H9 (cell line): ENCODE data around the gene EFEMP1. TPM values are rescaled to one million over a fixed set of nuclear protein-coding genes. Genes with fewer than 3 reads are reported as not detected.

Source experiments
- DNase-seq: peaks from one replicate; pipeline ENCODE4 v3.0.0-alpha.2; 2017
- H2AFZ ChIP-seq: one replicate; pipeline ENCODE4 v1.6.1; 2013; ENCODE audit warnings: mild to moderate bottlenecking, low read length, control low read depth, moderate library complexity
- H2AK5ac ChIP-seq: 2 replicates; pipeline ENCODE4 v1.6.1; 2013; ENCODE audit warnings: low read length, control low read depth, mixed read lengths; ENCODE audit not compliant: insufficient read length
- H2BK120ac ChIP-seq: one replicate; pipeline ENCODE4 v1.6.1; 2013; ENCODE audit warnings: low read depth, mild to moderate bottlenecking, low read length, control low read depth, inconsistent platforms; ENCODE audit not compliant: poor library complexity, severe bottlenecking
- H2BK12ac ChIP-seq: 2 replicates; pipeline ENCODE4 v1.6.1; 2013; ENCODE audit warnings: low read length, control low read depth, mixed read lengths, low read depth; ENCODE audit not compliant: insufficient read length
- H2BK15ac ChIP-seq: 2 replicates; pipeline ENCODE4 v1.6.1; 2013; ENCODE audit warnings: low read depth, low read length, control low read depth
- H2BK20ac ChIP-seq: one replicate; pipeline ENCODE4 v1.6.1; 2013; ENCODE audit warnings: low read depth, mild to moderate bottlenecking, low read length, control low read depth, inconsistent platforms; ENCODE audit not compliant: poor library complexity, severe bottlenecking
- H2BK5ac ChIP-seq: 2 replicates; pipeline ENCODE4 v1.6.1; 2013; ENCODE audit warnings: low read length, control low read depth, mixed read lengths; ENCODE audit not compliant: insufficient read length
- H3K14ac ChIP-seq: 2 replicates; pipeline ENCODE4 v1.6.1; 2013; ENCODE audit warnings: low read length, control low read depth; ENCODE audit not compliant: insufficient read depth
- H3K18ac ChIP-seq: 2 replicates; pipeline ENCODE4 v1.6.1; 2013; ENCODE audit warnings: low read depth, mild to moderate bottlenecking, mixed read lengths, low read length, control low read depth; ENCODE audit not compliant: insufficient read length
- H3K23ac ChIP-seq: 2 replicates; pipeline ENCODE4 v1.6.1; 2013; ENCODE audit warnings: low read length, control low read depth, mixed read lengths, low read depth; ENCODE audit not compliant: insufficient read length
- H3K23me2 ChIP-seq: 2 replicates; pipeline ENCODE4 v1.6.1; 2013; ENCODE audit warnings: low read depth, mild to moderate bottlenecking, mixed read lengths, low read length, control low read depth; ENCODE audit not compliant: insufficient read length, poor library complexity, severe bottlenecking
- H3K27ac ChIP-seq: 2 replicates; pipeline ENCODE4 v1.5.1; 2013; ENCODE audit warnings: low read length, control low read depth, mixed read lengths, low read depth; ENCODE audit not compliant: insufficient read length
- H3K27me3 ChIP-seq: 2 replicates; pipeline ENCODE4 v1.6.1; 2013; ENCODE audit warnings: low read length, control low read depth, inconsistent platforms; ENCODE audit not compliant: insufficient read depth
- H3K4ac ChIP-seq: 2 replicates; pipeline ENCODE4 v1.6.1; 2013; ENCODE audit warnings: low read depth, mild to moderate bottlenecking, control low read depth, inconsistent platforms, low read length, moderate library complexity
- H3K4me1 ChIP-seq: 2 replicates; pipeline ENCODE4 v1.6.1; 2013; ENCODE audit warnings: low read length, control low read depth, inconsistent platforms; ENCODE audit not compliant: insufficient read depth
- H3K4me2 ChIP-seq: 2 replicates; pipeline ENCODE4 v1.6.1; 2013; ENCODE audit warnings: low read length, control low read depth, mixed read lengths; ENCODE audit not compliant: insufficient read length, insufficient read depth
- H3K56ac ChIP-seq: 2 replicates; pipeline ENCODE4 v1.6.1; 2013; ENCODE audit warnings: low read depth, mild to moderate bottlenecking, mixed read lengths, low read length, control low read depth; ENCODE audit not compliant: insufficient read length
- H3K79me1 ChIP-seq: 2 replicates; pipeline ENCODE4 v1.6.1; 2013; ENCODE audit warnings: low read depth, mild to moderate bottlenecking, moderate library complexity, low read length, control low read depth, inconsistent platforms; ENCODE audit not compliant: insufficient read depth, poor library complexity, severe bottlenecking
- H3K79me2 ChIP-seq: 2 replicates; pipeline ENCODE4 v1.6.1; 2013; ENCODE audit warnings: low read length, control low read depth, inconsistent platforms; ENCODE audit not compliant: insufficient read depth
- H3K9ac ChIP-seq: 2 replicates; pipeline ENCODE4 v1.6.1; 2013; ENCODE audit warnings: low read length, control low read depth, mixed read lengths; ENCODE audit not compliant: insufficient read length; ENCODE audit errors: extremely low read depth
- H3K9me3 ChIP-seq: one replicate; pipeline ENCODE4 v1.6.1; 2013; ENCODE audit warnings: low read depth, low read length, inconsistent platforms; ENCODE audit not compliant: control insufficient read depth
- H3T11ph ChIP-seq: one replicate; pipeline ENCODE4 v1.6.1; 2013; ENCODE audit warnings: mild to moderate bottlenecking, low read length, control low read depth, inconsistent platforms
- H4K20me1 ChIP-seq: one replicate; pipeline ENCODE4 v1.6.1; 2013; ENCODE audit not compliant: control insufficient read depth, insufficient read length, insufficient read depth
- H4K5ac ChIP-seq: 2 replicates; pipeline ENCODE4 v1.6.1; 2013; ENCODE audit warnings: low read depth, mild to moderate bottlenecking, mixed read lengths, low read length, control low read depth; ENCODE audit not compliant: insufficient read length
- H4K8ac ChIP-seq: replicated peaks from 2 replicates; pipeline ENCODE4 v1.6.1; 2013; ENCODE audit warnings: low read length, control low read depth, mixed read lengths, low read depth; ENCODE audit not compliant: insufficient read length
- H4K91ac ChIP-seq: 2 replicates; pipeline ENCODE4 v1.6.1; 2013; ENCODE audit warnings: low read depth, mild to moderate bottlenecking, moderate library complexity, mixed read lengths, low read length, control low read depth; ENCODE audit not compliant: insufficient read length
- H3K27ac Mint-ChIP-seq, 3 experiments: 2 replicates in 2 of 3; 3 replicates in 1 of 3; pipeline ENCODE4 v1.8.0; 2020 to 2021; ENCODE audit warnings: mixed read lengths in 3 of 3, mild to moderate bottlenecking in 1 of 3, moderate library complexity in 1 of 3
- H3K27me3 Mint-ChIP-seq: 2 replicates; pipeline ENCODE4 v1.8.0; 2021; ENCODE audit warnings: low read depth, mild to moderate bottlenecking, moderate library complexity, mixed read lengths
- H3K36me3 Mint-ChIP-seq, 3 experiments: 2 replicates in 2 of 3; 3 replicates in 1 of 3; pipeline ENCODE4 v1.8.0; 2020 to 2021; ENCODE audit warnings: low read depth in 3 of 3, mixed read lengths in 3 of 3; ENCODE audit not compliant: insufficient read depth in 1 of 3
- H3K4me1 Mint-ChIP-seq, 2 experiments: 2 replicates each; pipeline ENCODE4 v1.8.0; 2020; ENCODE audit warnings: mixed read lengths in 2 of 2
- H3K4me3 Mint-ChIP-seq, 2 experiments: 2 replicates in 1 of 2; 3 replicates in 1 of 2; pipeline ENCODE4 v1.8.0; 2020 to 2021; ENCODE audit warnings: mild to moderate bottlenecking in 2 of 2, mixed read lengths in 2 of 2, moderate library complexity in 1 of 2
- H3K9me3 Mint-ChIP-seq, 2 experiments: 2 replicates in 1 of 2; 3 replicates in 1 of 2; pipeline ENCODE4 v1.8.0; 2020; ENCODE audit warnings: mild to moderate bottlenecking in 2 of 2, mixed read lengths in 2 of 2, moderate library complexity in 1 of 2
- whole genome bisulfite sequencing: extraction: QIAGEN DNeasy Blood & Tissue Kit; methylation state at CpG from one replicate; pipeline ENCODE4 v1.1.7; 2013; ENCODE audit warnings: missing lambda C conversion rate, low lambda C conversion rate, mixed read lengths; ENCODE audit not compliant: insufficient read length; ENCODE audit errors: extremely low coverage; 5-methylcytosine and 5-hydroxymethylcytosine counted together
- total RNA-seq: library from RNA; stranded (reverse); gene quantifications from 2 replicates; pipeline ENCODE4 v1.2.1, GENCODE V29; 2021
- TF ChIP-seq, protein P1 (sequence below): fragments of 200-600 bp; sonication (generic); conservative IDR thresholded peaks from 3 replicates; pipeline ENCODE4 v1.8.0; 2021; ENCODE audit warnings: antibody characterized with exemption, mild to moderate bottlenecking

EFEMP1 gene
- total RNA-seq, 1 experiment from 2014 or later = 3.5 TPM

DNA sequence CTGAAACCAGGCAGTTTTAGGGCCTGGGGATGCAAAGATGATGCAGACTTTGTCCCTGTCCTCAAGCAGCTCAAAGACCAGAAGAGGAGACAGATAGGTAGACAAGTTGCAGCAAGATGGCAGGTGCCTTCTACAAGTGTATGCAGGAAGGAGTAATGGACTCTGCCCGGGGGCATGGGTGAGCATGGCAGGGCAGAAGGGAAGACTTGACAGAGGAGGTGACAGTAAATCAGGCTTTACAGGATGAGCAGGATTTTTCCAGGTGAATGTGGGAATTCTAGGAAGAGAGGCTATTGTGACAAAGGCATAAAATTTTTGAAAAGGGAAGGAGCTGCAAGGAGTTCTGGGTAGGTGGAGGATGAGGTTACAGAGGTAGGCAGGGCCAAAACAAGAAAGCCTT lies 4.7 kb downstream of the EFEMP1 start:
- H3K27ac Mint-ChIP-seq = no peak overlapping the region
- Histone ChIP-seq H3K23ac (no peak overlapping the region), H2AK5ac (no peak overlapping the region), H3K27me3 (no peaks in the 10 kb centered on the region; the same call in 1 of the 2 replicates), H4K91ac (no peak overlapping the region), H2BK12ac (no peak overlapping the region), H3K9me3 (no peaks in the 10 kb centered on the region), H3K79me2 (no peaks in the 10 kb centered on the region), H2BK5ac (no peak overlapping the region), H2AFZ (no peak overlapping the region), H3K4ac (no peak overlapping the region), H3K23me2 (peaks cover 13% of the 10 kb centered on the region), H3K9ac (no peak overlapping the region), H3K4me1 (no peaks in the 10 kb centered on the region), H3T11ph (no peak overlapping the region), H2BK15ac (no peak overlapping the region), H3K79me1 (no peaks in the 10 kb centered on the region), H4K20me1 (no peaks in the 10 kb centered on the region), H2BK120ac (no peak overlapping the region), H3K56ac (no peak overlapping the region), H3K27ac (no peak overlapping the region), H3K14ac (no peak overlapping the region), H3K4me2 (no peak overlapping the region), H4K5ac (no peak overlapping the region), H4K8ac (no peak overlapping the region), H2BK20ac (no peak overlapping the region), H3K18ac (no peak overlapping the region)
- no CpG with 5 or more reads among the region's 1 CpG for WGBS
- no peaks in the 10 kb centered on the region for H3K9me3 Mint-ChIP-seq
- TF ChIP-seq, protein P1, sequence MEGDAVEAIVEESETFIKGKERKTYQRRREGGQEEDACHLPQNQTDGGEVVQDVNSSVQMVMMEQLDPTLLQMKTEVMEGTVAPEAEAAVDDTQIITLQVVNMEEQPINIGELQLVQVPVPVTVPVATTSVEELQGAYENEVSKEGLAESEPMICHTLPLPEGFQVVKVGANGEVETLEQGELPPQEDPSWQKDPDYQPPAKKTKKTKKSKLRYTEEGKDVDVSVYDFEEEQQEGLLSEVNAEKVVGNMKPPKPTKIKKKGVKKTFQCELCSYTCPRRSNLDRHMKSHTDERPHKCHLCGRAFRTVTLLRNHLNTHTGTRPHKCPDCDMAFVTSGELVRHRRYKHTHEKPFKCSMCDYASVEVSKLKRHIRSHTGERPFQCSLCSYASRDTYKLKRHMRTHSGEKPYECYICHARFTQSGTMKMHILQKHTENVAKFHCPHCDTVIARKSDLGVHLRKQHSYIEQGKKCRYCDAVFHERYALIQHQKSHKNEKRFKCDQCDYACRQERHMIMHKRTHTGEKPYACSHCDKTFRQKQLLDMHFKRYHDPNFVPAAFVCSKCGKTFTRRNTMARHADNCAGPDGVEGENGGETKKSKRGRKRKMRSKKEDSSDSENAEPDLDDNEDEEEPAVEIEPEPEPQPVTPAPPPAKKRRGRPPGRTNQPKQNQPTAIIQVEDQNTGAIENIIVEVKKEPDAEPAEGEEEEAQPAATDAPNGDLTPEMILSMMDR = no peak
- DNase-seq = no peak
- H3K27me3 Mint-ChIP-seq = peaks cover 30% of the 10 kb centered on the region
- H3K4me1 Mint-ChIP-seq = peaks cover 8 to 12% of the 10 kb centered on the region in 2 experiments
- H3K4me3 Mint-ChIP-seq = no peak overlapping the region
- no peaks in the 10 kb centered on the region for H3K36me3 Mint-ChIP-seq
